ENCODE data around the gene PTPRZ1.

- TF ChIP-seq CSDC2 (CRISPR knock-in tag; IDR thresholded peaks at IDR 0.05) (no peak), TSHZ2 (CRISPR knock-in tag; IDR thresholded peaks at IDR 0.05) (no peak), GLIS3 (CRISPR knock-in tag; IDR thresholded peaks at IDR 0.05) (no peak), PATZ1 (CRISPR knock-in tag; IDR thresholded peaks at IDR 0.05; ENCODE audit: borderline replicate concordance) (no peak), ARNTL (CRISPR knock-in tag; IDR thresholded peaks at IDR 0.05; ENCODE audit: borderline replicate concordance, low read depth) (no peak), TOX (CRISPR knock-in tag; IDR thresholded peaks at IDR 0.05; ENCODE audit: borderline replicate concordance) (no peak), ZNF8 (CRISPR knock-in tag; IDR thresholded peaks at IDR 0.05) (no peak), OSR1 (CRISPR knock-in tag; IDR thresholded peaks at IDR 0.05) (no peak), ISL1 (CRISPR knock-in tag; IDR thresholded peaks at IDR 0.05) (no peak)
Observed at GRCh38 chr7:121960678-121961077, 87.7 kb downstream of the PTPRZ1 start.

Measured in SK-N-SH treated with all-trans-retinoic acid at 6 μM for 48 hours (cell line).